WTC11 (cell line): ENCODE data around the gene SGSM2. TPM values are rescaled to one million over a fixed set of nuclear protein-coding genes. Genes with fewer than 3 reads are reported as not detected.
A peak's percentile ranks its signal among the peaks of the same experiment; 100 is the strongest.

Experiments used
- ATAC-seq: fragments of 200-7000 bp; cut with Tn5 transposase; 2 replicates; pipeline ENCODE4 v1.10.0; 2021; ENCODE audit warnings: mild to moderate bottlenecking, moderate library complexity
- CTCF ChIA-PET: fragments of 300-600 bp; sonication (Branson Sonifier 250); formaldehyde crosslinking; loops from one replicate; lab custom pipeline; 2021; ENCODE audit warnings: antibody characterized with exemption; lab: Charles Lee
- POLR2A ChIA-PET: fragments of 350-600 bp; sonication (Branson Sonifier 250); formaldehyde crosslinking; loops from one replicate; lab custom pipeline; 2021; ENCODE audit warnings: antibody characterized with exemption; lab: Charles Lee
- DNase-seq: peaks from one replicate; pipeline ENCODE4 v3.0.0; 2021; ENCODE audit warnings: low spot score
- H3K27ac Mint-ChIP-seq: 2 replicates; pipeline ENCODE4 v1.8.0; 2021; ENCODE audit warnings: mixed read lengths
- H3K27me3 Mint-ChIP-seq: 2 replicates; pipeline ENCODE4 v1.8.0; 2021; ENCODE audit warnings: low read depth, mild to moderate bottlenecking, moderate library complexity, mixed read lengths
- H3K36me3 Mint-ChIP-seq: 2 replicates; pipeline ENCODE4 v1.8.0; 2021; ENCODE audit warnings: mixed read lengths
- H3K4me1 Mint-ChIP-seq: 2 replicates; pipeline ENCODE4 v1.8.0; 2022; ENCODE audit warnings: mixed read lengths
- H3K4me3 Mint-ChIP-seq: 2 replicates; pipeline ENCODE4 v1.8.0; 2021; ENCODE audit warnings: mild to moderate bottlenecking, moderate library complexity, mixed read lengths
- H3K9me3 Mint-ChIP-seq: 2 replicates; pipeline ENCODE4 v1.8.0; 2021; ENCODE audit warnings: mixed read lengths
- CBFB ChIP-seq: sonication (generic); formaldehyde crosslinking; IDR thresholded peaks from 2 replicates; pipeline ENCODE4 v1.8.1; 2022; ENCODE audit warnings: mild to moderate bottlenecking, low read depth, missing genetic modification reagents
- CREB1 ChIP-seq: sonication (generic); formaldehyde crosslinking; IDR thresholded peaks from 2 replicates; pipeline ENCODE4 v1.8.0; 2023; ENCODE audit warnings: mild to moderate bottlenecking, missing genetic modification reagents
- E2F1 ChIP-seq: sonication (generic); formaldehyde crosslinking; IDR thresholded peaks from 2 replicates; pipeline ENCODE4 v1.8.0; 2022; ENCODE audit warnings: mild to moderate bottlenecking, missing genetic modification reagents
- EMX1 ChIP-seq: fragments of 250-450 bp; sonication (Bioruptor Pico); IDR thresholded peaks from 2 replicates; pipeline ENCODE4 v1.8.0; 2021; ENCODE audit warnings: mild to moderate bottlenecking
- ERG ChIP-seq: fragments of 250-450 bp; sonication (Bioruptor Pico); IDR thresholded peaks from 2 replicates; pipeline ENCODE4 v1.8.0; 2021; ENCODE audit warnings: mild to moderate bottlenecking
- FOXK1 ChIP-seq: sonication (generic); formaldehyde crosslinking; IDR thresholded peaks from 2 replicates; pipeline ENCODE4 v1.8.0; 2022; ENCODE audit warnings: mild to moderate bottlenecking, moderate library complexity, missing genetic modification reagents
- JAZF1 ChIP-seq: fragments of 250-450 bp; sonication (Bioruptor Pico); IDR thresholded peaks from 2 replicates; pipeline ENCODE4 v1.9.0; 2021; ENCODE audit warnings: moderate library complexity, mild to moderate bottlenecking, inconsistent platforms
- NFYB ChIP-seq: sonication (generic); formaldehyde crosslinking; conservative IDR thresholded peaks from 2 replicates; pipeline ENCODE4 v1.8.0; 2022; ENCODE audit warnings: low read depth, missing genetic modification reagents
- NR1H2 ChIP-seq: sonication (generic); formaldehyde crosslinking; IDR thresholded peaks from 2 replicates; pipeline ENCODE4 v1.9.0; 2021; ENCODE audit warnings: mild to moderate bottlenecking, moderate library complexity, missing genetic modification reagents
- PRRX2 ChIP-seq: fragments of 250-450 bp; sonication (Bioruptor Pico); IDR thresholded peaks from 2 replicates; pipeline ENCODE4 v1.8.0; 2021; ENCODE audit warnings: mild to moderate bottlenecking
- SOX15 ChIP-seq: fragments of 250-450 bp; sonication (Bioruptor Pico); IDR thresholded peaks from 2 replicates; pipeline ENCODE4 v1.9.0; 2021; ENCODE audit warnings: mild to moderate bottlenecking
- ZNF121 ChIP-seq: sonication (generic); formaldehyde crosslinking; IDR thresholded peaks from 2 replicates; pipeline ENCODE4 v1.8.0; 2023; ENCODE audit warnings: missing genetic modification reagents
- ZNF416 ChIP-seq: fragments of 250-450 bp; sonication (Bioruptor Pico); IDR thresholded peaks from 2 replicates; pipeline ENCODE4 v1.9.0; 2021; ENCODE audit warnings: mild to moderate bottlenecking, inconsistent platforms
- total RNA-seq: library from RNA; stranded (reverse); gene quantifications from 3 replicates; pipeline ENCODE4 v1.2.3, GENCODE V29; 2021
- TF ChIP-seq, protein P1 (sequence below): sonication (generic); formaldehyde crosslinking; IDR thresholded peaks from 2 replicates; pipeline ENCODE4 v1.8.0; 2022; ENCODE audit warnings: missing genetic modification reagents
- TF ChIP-seq, protein P2 (sequence below): sonication (generic); formaldehyde crosslinking; conservative IDR thresholded peaks from 2 replicates; pipeline ENCODE4 v1.8.1; 2022; ENCODE audit warnings: mild to moderate bottlenecking, missing genetic modification reagents
- TF ChIP-seq, protein P3 (sequence below): sonication (generic); formaldehyde crosslinking; conservative IDR thresholded peaks from 2 replicates; pipeline ENCODE4 v1.8.1; 2023; ENCODE audit warnings: mild to moderate bottlenecking, low read depth, missing genetic modification reagents, moderate library complexity
- TF ChIP-seq, protein P4 (sequence below): sonication (generic); formaldehyde crosslinking; IDR thresholded peaks from 2 replicates; pipeline ENCODE4 v1.8.1; 2023; ENCODE audit warnings: mild to moderate bottlenecking, missing genetic modification reagents, moderate library complexity

The SGSM2 gene
- total RNA-seq, 1 experiment from 2014 or later, result 50.3 TPM

- TF ChIP-seq CREB1 (CRISPR knock-in tag) (no peak), ZNF416 (no peak), PRRX2 (CRISPR knock-in tag) (no peak), ZNF121 (no peak), SOX15 (CRISPR knock-in tag) (no peak)
- TF ChIP-seq, protein P1, sequence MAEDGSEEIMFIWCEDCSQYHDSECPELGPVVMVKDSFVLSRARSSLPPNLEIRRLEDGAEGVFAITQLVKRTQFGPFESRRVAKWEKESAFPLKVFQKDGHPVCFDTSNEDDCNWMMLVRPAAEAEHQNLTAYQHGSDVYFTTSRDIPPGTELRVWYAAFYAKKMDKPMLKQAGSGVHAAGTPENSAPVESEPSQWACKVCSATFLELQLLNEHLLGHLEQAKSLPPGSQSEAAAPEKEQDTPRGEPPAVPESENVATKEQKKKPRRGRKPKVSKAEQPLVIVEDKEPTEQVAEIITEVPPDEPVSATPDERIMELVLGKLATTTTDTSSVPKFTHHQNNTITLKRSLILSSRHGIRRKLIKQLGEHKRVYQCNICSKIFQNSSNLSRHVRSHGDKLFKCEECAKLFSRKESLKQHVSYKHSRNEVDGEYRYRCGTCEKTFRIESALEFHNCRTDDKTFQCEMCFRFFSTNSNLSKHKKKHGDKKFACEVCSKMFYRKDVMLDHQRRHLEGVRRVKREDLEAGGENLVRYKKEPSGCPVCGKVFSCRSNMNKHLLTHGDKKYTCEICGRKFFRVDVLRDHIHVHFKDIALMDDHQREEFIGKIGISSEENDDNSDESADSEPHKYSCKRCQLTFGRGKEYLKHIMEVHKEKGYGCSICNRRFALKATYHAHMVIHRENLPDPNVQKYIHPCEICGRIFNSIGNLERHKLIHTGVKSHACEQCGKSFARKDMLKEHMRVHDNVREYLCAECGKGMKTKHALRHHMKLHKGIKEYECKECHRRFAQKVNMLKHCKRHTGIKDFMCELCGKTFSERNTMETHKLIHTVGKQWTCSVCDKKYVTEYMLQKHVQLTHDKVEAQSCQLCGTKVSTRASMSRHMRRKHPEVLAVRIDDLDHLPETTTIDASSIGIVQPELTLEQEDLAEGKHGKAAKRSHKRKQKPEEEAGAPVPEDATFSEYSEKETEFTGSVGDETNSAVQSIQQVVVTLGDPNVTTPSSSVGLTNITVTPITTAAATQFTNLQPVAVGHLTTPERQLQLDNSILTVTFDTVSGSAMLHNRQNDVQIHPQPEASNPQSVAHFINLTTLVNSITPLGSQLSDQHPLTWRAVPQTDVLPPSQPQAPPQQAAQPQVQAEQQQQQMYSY (CRISPR knock-in tag), result no peak
These were observed 38.1 kb downstream of the SGSM2 start (continued) for GRCh38 chr17:2375406-2375805.

DNA sequence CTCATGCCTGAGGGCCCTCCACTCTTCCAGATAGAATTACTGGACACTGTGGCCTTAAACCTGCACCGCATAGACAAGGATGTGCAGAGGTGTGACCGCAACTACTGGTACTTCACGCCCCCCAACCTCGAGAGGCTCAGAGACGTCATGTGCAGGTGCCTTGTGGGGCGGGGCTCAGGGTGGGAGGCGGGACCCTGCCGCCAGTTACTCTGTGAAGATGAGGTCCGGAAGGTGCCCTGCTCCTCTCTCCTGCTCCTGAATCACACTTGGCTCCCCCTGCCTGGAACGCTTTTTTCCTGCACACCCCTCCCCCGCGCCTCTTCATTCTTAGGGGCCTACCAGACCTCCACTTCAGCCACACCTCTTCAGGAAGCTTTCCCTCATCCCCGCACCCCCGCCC is 38.8 kb downstream of the SGSM2 start:
- DNase-seq, result no peak
- peaks cover 9% of the 10 kb centered on the region; the same call in 1 of the 2 replicates for H3K36me3 Mint-ChIP-seq

More for the DNA sequence above, 38.8 kb downstream of the SGSM2 start:
- Mint-ChIP-seq H3K27me3 (no peaks in the 10 kb centered on the region), H3K9me3 (no peaks in the 10 kb centered on the region), H3K4me1 (no peaks in the 10 kb centered on the region), H3K4me3 (no peak overlapping the region), H3K27ac (no peak overlapping the region)
- ChIA-PET CTCF (interaction anchor here (0.9 kb wide), 1 partner anchor 40 kb away, joined by 4 read pairs; no protein-coding TSS in a partner anchor), POLR2A (interaction anchor here (0.6 to 1.0 kb wide), 2 partner anchors 9 to 40 kb away, joined by 3 read pairs; no protein-coding TSS in a partner anchor)
- TF ChIP-seq PRRX2 (CRISPR knock-in tag) (no peak), E2F1 (CRISPR knock-in tag) (no peak), EMX1 (CRISPR knock-in tag) (no peak), ERG (CRISPR knock-in tag) (no peak), NR1H2 (no peak), JAZF1 (CRISPR knock-in tag) (no peak), FOXK1 (CRISPR knock-in tag) (no peak), NFYB (CRISPR knock-in tag) (no peak), CBFB (CRISPR knock-in tag) (no peak)
- TF ChIP-seq, protein P2, sequence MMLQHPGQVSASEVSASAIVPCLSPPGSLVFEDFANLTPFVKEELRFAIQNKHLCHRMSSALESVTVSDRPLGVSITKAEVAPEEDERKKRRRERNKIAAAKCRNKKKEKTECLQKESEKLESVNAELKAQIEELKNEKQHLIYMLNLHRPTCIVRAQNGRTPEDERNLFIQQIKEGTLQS, result no peak
- TF ChIP-seq, protein P3, sequence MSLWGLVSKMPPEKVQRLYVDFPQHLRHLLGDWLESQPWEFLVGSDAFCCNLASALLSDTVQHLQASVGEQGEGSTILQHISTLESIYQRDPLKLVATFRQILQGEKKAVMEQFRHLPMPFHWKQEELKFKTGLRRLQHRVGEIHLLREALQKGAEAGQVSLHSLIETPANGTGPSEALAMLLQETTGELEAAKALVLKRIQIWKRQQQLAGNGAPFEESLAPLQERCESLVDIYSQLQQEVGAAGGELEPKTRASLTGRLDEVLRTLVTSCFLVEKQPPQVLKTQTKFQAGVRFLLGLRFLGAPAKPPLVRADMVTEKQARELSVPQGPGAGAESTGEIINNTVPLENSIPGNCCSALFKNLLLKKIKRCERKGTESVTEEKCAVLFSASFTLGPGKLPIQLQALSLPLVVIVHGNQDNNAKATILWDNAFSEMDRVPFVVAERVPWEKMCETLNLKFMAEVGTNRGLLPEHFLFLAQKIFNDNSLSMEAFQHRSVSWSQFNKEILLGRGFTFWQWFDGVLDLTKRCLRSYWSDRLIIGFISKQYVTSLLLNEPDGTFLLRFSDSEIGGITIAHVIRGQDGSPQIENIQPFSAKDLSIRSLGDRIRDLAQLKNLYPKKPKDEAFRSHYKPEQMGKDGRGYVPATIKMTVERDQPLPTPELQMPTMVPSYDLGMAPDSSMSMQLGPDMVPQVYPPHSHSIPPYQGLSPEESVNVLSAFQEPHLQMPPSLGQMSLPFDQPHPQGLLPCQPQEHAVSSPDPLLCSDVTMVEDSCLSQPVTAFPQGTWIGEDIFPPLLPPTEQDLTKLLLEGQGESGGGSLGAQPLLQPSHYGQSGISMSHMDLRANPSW, result no peak
- TF ChIP-seq, protein P4, sequence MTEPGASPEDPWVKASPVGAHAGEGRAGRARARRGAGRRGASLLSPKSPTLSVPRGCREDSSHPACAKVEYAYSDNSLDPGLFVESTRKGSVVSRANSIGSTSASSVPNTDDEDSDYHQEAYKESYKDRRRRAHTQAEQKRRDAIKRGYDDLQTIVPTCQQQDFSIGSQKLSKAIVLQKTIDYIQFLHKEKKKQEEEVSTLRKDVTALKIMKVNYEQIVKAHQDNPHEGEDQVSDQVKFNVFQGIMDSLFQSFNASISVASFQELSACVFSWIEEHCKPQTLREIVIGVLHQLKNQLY, result no peak
- ATAC-seq, result peak; percentile 19
